NAMALWA (cell line): ENCODE data around the gene IFT88.

ENCODE experiments used
- DNase-seq: peaks from one replicate; pipeline ENCODE4 v3.0.0-alpha.2; 2015; ENCODE audit warnings: low spot score

Gene IFT88

GRCh38 chr13:20566468-20566897 is 474 bp upstream of the IFT88 start:
- no peak for DNase-seq

GRCh38 chr13:20567881-20568528 is 1.0 kb downstream of the IFT88 start:
- no peak for DNase-seq

DNA sequence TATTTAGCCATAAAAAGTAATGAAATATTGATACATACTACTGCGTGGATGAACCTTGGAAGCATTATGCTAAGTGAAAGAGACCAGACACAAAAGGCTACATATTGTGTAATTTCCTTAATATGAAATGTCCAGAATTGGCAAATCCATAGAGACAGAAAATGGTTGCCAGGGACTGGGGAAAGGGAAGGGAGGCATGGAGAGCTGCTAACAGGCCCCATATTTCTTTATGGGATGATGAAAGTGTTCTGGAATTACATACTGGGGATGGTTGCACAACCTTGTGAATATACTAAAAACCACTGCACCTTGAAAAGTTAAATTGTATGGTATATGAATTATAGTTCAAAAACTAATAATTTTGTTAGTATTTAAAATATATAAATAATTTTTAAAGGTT is 3.6 kb downstream of the IFT88 start:
- DNase-seq, result no peak

- no peak for DNase-seq
Measured at GRCh38 chr13:20571676-20572075, 4.7 kb downstream of the IFT88 start.

GRCh38 chr13:20573186-20573585 is 6.2 kb downstream of the IFT88 start:
- DNase-seq, result no peak

GRCh38 chr13:20573636-20574035 is 6.7 kb downstream of the IFT88 start:
- DNase-seq, result no peak

- DNase-seq, result no peak
Measured at GRCh38 chr13:20579191-20579590, 12.2 kb downstream of the IFT88 start.

DNA sequence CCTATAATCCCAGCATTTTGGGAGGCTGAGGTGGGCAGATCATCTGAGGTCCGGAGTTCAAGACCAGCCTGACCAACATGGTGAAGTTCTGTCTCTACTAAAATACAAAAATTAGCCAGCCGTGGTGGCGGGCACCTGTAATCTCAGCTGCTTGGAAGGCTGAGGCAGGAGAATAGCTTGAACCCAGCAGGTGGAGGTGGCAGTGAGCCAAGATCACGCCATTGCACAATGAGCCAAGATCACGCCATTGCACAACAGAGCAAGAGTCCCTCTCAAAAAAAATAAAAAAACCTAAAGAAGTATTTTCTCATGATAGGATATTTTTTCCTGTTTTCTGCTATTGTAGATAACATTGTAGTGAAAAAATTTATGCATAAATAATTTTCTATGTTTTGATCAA is 13.3 kb downstream of the IFT88 start:
- no peak for DNase-seq

DNA sequence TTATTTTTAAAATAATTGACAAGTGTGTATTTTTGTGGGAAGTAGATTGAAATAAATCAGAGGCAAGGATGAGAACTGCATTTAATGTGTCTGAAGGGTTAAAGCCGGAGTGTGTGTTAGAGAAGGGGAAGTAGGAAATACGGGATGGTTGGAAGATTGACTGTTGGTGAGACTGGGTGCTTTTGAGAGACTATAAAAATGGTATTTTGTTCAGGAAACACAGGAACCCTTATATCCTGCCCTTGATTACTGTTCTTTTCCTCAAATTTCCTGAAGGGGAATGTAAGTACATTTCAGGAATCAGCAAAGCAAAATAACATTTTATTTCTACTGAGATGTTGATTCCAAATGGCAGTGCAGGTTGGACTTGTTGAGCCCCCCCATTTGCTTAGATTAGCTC is 15.1 kb downstream of the IFT88 start:
- no peak for DNase-seq

DNA sequence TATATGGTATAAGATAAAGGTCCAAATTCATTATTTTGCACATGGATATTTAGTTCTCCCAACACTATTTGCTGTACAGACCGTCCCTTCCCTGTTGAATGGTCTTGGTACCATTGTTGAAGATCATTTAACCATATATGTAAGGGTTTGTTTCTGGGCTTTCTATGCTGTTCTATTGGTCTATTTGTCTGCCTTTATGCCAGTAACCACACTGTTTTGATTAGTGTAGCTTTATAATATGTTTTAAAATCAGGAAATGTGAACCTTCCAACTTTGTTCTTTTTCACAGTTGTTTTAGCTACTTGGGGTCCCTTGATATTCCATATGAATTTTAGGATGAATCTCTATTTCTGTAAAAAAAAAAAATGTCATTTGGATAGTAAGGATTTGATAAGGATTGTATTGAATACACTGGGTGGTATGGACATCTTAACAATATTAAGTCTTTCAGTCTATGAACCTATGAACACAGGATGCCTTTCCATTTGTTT is 16.9 kb downstream of the IFT88 start:
- DNase-seq, result no peak

DNA sequence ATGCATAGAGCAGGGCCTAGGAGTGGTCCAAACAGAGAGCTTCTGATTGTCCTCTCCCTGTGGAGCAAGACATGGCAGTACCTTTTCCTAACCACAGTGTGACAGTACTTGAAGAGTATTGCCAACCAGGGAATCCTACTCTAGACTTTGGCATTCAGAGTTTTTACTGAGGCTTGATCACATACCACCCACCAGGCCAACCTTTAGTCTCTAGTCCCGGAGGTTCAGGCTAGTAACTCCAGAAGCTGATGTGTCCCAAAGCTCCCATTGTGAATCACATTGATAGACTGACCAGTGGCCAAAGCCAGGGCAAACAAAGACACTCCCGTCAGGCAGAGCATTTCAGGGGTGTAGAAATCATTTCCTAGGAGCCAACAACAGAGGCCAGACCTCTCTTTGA is 18.4 kb downstream of the IFT88 start:
- no peak for DNase-seq

GRCh38 chr13:20588529-20589110 is 21.7 kb downstream of the IFT88 start:
- no peak for DNase-seq

GRCh38 chr13:20590561-20590960 is 23.6 kb downstream of the IFT88 start:
- DNase-seq, result no peak

DNA sequence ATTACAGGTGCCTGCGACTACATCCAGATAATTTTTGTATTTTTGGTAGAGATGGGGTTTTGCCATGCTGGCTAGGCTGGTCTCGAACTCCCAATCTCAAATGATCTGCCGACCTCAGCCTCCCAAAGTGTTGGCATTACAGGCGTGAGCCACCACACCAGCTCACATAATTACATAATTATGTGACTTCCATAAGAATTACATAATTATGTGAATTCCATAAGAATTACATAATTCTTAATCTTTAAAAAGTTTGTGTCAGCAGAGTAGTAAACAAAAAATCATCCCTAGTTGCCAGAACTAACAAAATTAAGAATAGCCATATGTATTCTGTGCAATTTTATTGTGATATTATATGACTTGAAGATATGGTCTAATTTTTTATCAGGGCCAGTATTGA is 25.6 kb downstream of the IFT88 start:
- DNase-seq, result no peak

- no peak for DNase-seq
Measured at GRCh38 chr13:20594280-20594679, 27.3 kb downstream of the IFT88 start.

- DNase-seq, result no peak
Measured at GRCh38 chr13:20607015-20607414, 40.1 kb downstream of the IFT88 start.

GRCh38 chr13:20608438-20609020 is 41.6 kb downstream of the IFT88 start:
- DNase-seq, result no peak

- no peak for DNase-seq
Measured at GRCh38 chr13:20609145-20609544, 42.2 kb downstream of the IFT88 start.

DNA sequence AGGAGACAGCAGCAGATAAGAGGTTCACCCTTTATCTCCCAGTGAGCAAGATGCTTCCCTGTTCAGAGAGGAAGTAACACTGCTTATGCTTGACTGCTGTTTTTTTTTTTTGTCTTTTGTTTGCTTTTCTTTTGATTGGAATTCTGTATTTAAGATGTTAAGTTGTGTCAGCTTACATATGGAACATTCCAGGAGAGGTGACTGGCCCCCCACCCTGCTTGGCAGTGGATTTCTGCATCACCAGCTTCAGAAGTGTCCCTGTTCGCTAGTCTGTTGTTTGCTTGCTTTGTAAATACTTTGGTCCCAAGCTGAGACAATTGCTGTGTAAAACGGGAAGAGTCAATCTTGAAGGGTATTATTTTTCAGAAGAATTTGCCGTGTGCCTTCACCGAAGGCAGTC is 43.0 kb downstream of the IFT88 start:
- no peak for DNase-seq

- DNase-seq, result no peak
Measured at GRCh38 chr13:20616059-20616797, 49.3 kb downstream of the IFT88 start.

- no peak for DNase-seq
Measured at GRCh38 chr13:20623000-20623399, 56.0 kb downstream of the IFT88 start.

DNA sequence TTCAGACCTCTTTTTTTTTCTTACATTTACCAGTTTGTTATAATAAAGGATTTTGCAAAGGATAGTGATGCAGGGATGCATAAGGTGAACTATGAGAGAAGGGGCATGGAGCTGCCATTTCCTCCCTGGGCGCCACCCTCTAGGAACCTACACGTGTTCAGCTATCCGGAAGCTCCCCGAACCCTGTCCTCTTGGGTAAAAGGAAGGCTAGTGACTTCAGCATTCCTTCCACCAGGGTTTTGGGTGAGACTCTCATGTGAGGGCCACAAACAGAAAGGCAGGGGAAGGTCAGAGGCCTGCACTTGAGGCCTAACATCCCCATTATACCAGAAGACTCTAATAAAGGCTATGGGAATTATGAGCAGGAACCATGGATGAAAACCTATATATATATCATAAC is 57.3 kb downstream of the IFT88 start:
- DNase-seq, result no peak

GRCh38 chr13:20633802-20634201 is 66.8 kb downstream of the IFT88 start:
- DNase-seq, result no peak
